LNCaP clone FGC (cell line): ENCODE measurements around the gene LDLRAD3.
"Not testable (repeated sequence)": the region's sequence is repeated elsewhere in the genome, so short reads cannot be mapped to it uniquely, and the experiment has no call there.

Experiments used
- DNase-seq: peaks from one replicate; pipeline ENCODE4 v3.0.0-alpha.2; 2011; ENCODE audit warnings: low read depth
- H3K4me3 ChIP-seq: 2 replicates; pipeline ENCODE4 v1.5.1; 2011; ENCODE audit warnings: mild to moderate bottlenecking, low read depth, low read length, control low read depth
- CTCF ChIP-seq: IDR thresholded peaks from 2 replicates; pipeline ENCODE4 v1.5.1; 2012; ENCODE audit warnings: mild to moderate bottlenecking; ENCODE audit not compliant: control insufficient read depth, insufficient read depth; ENCODE audit errors: extremely low read depth

The LDLRAD3 gene

GRCh38 chr11:36035999-36036398 lies 92.1 kb downstream of the LDLRAD3 start:
- TF ChIP-seq CTCF = no peak
- H3K4me3 ChIP-seq = no peak overlapping the region
- no peak for DNase-seq

- no peak overlapping the region for H3K4me3 ChIP-seq
- no peak for TF ChIP-seq CTCF
- DNase-seq = peak; percentile 75
Measured at GRCh38 chr11:36037031-36037430, 93.2 kb downstream of the LDLRAD3 start.

- no peak for TF ChIP-seq CTCF
- no peak for DNase-seq
- H3K4me3 ChIP-seq = no peak overlapping the region
Measured at GRCh38 chr11:36038541-36038940, 94.7 kb downstream of the LDLRAD3 start.

- no peak for DNase-seq
- H3K4me3 ChIP-seq = no peak overlapping the region
- TF ChIP-seq CTCF = no peak
Measured at GRCh38 chr11:36039471-36039870, 95.6 kb downstream of the LDLRAD3 start.

GRCh38 chr11:36041988-36042611 lies 98.2 kb downstream of the LDLRAD3 start:
- DNase-seq = no peak
- TF ChIP-seq CTCF = peak; percentile 64; the same call in 1 of the 2 replicates
- H3K4me3 ChIP-seq = no peak overlapping the region

- DNase-seq = no peak
- no peak overlapping the region for H3K4me3 ChIP-seq
- TF ChIP-seq CTCF = no peak
Measured at GRCh38 chr11:36044636-36045035, 100.8 kb downstream of the LDLRAD3 start.

GRCh38 chr11:36045945-36046344 lies 102.1 kb downstream of the LDLRAD3 start:
- DNase-seq, H3K4me3 ChIP-seq: not testable (repeated sequence)

- no peak overlapping the region for H3K4me3 ChIP-seq
- no peak for TF ChIP-seq CTCF
- DNase-seq = no peak
Measured at GRCh38 chr11:36046932-36047331, 103.1 kb downstream of the LDLRAD3 start.
